CD4-positive, CD25-positive, alpha-beta regulatory T cell (primary cell): ENCODE measurements around the gene DZANK1. TPM values are rescaled to one million over a fixed set of nuclear protein-coding genes. Genes with fewer than 3 reads are reported as not detected.

Experiments
- polyA plus RNA-seq, 4 donors: library from polyadenylated mRNA; unstranded; fragments of 300-500 nt; fragmentation: Illumina TruSeq; gene quantifications; one replicate each; pipeline ENCODE4 v1.2.3, GENCODE V29; 2021
- total RNA-seq: library from RNA; stranded (reverse); gene quantifications from one replicate; pipeline ENCODE4 v1.2.3, GENCODE V29; 2022

The DZANK1 gene
- total and polyA plus RNA-seq, 5 donors from 2014 or later: 0.23 to 2.2 (median 0.83) TPM

Other genes starting within 250 kb of the DZANK1 start
- 7.2 TPM for gene ZNF133, start 178.5 kb downstream of the DZANK1 start, total RNA-seq
- gene ZNF133, start 178.5 kb downstream of the DZANK1 start, polyA plus RNA-seq: 10 to 100 TPM in 2 of 4 donors, 1 to 10 TPM in 2; 7.5 to 11.1 (median 9.4) TPM
- 6.8 TPM for gene POLR3F, start 360 bp upstream of the DZANK1 start, total RNA-seq
- 1 to 10 TPM; 5.0 to 9.2 (median 8.1) TPM for gene POLR3F, start 360 bp upstream of the DZANK1 start, polyA plus RNA-seq
- 6.5 TPM for gene RBBP9, start 30.2 kb upstream of the DZANK1 start, total RNA-seq
- 10 to 100 TPM in 1 of 4 donors, 1 to 10 TPM in 3; 8.1 to 10.1 (median 9.2) TPM for gene RBBP9, start 30.2 kb upstream of the DZANK1 start, polyA plus RNA-seq
- gene SEC23B, start 40.9 kb upstream of the DZANK1 start, total RNA-seq: 57.7 TPM
- gene SEC23B, start 40.9 kb upstream of the DZANK1 start, polyA plus RNA-seq: 10 to 100 TPM; 45.0 to 54.5 (median 46.9) TPM
- 46.0 TPM for gene SMIM26, start 100.4 kb upstream of the DZANK1 start, total RNA-seq
- gene SMIM26, start 100.4 kb upstream of the DZANK1 start, polyA plus RNA-seq: 100 to 1,000 TPM; 210 to 255 (median 244) TPM
- 16.5 TPM for gene DTD1, start 121.0 kb upstream of the DZANK1 start, total RNA-seq
- gene DTD1, start 121.0 kb upstream of the DZANK1 start, polyA plus RNA-seq: 10 to 100 TPM; 40.6 to 47.2 (median 44.6) TPM